Ishikawa (cell line): ENCODE measurements around the gene TFR2.

Experiments used
- CEBPB ChIP-seq: IDR thresholded peaks from 2 replicates; pipeline ENCODE4 v1.6.1; 2012
- RAD21 ChIP-seq: IDR thresholded peaks from 2 replicates; pipeline ENCODE4 v1.6.1; 2012; ENCODE audit warnings: low read depth
- TCF12 ChIP-seq: IDR thresholded peaks from 2 replicates; pipeline ENCODE4 v1.6.1; 2012; ENCODE audit warnings: low read depth
- YY1 ChIP-seq: IDR thresholded peaks from 2 replicates; pipeline ENCODE4 v1.6.1; 2012; ENCODE audit warnings: low read depth
- TF ChIP-seq, protein P1 (sequence below): IDR thresholded peaks from 2 replicates; pipeline ENCODE4 v1.6.1; 2012

- TF ChIP-seq TCF12 = no peak
- TF ChIP-seq CEBPB = no peak
- no peak for TF ChIP-seq RAD21
- no peak for TF ChIP-seq YY1
- TF ChIP-seq, protein P1, sequence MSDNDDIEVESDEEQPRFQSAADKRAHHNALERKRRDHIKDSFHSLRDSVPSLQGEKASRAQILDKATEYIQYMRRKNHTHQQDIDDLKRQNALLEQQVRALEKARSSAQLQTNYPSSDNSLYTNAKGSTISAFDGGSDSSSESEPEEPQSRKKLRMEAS = no peak
These were observed 58.0 kb downstream of the TFR2 start for GRCh38 chr7:100583132-100584053.
